NCI-H748 (cell line): Measurements from ENCODE around the gene CLEC6A.
"Not testable (repeated sequence)": the region's sequence is repeated elsewhere in the genome, so short reads cannot be mapped to it uniquely, and the experiment has no call there.

Source experiments
- DNase-seq: peaks from one replicate; lab custom pipeline; 2025; ENCODE audit not compliant: unreplicated experiment; lab: John Stamatoyannopoulos, UW

Gene CLEC6A

GRCh38 chr12:8493084-8493483 lies 37.3 kb downstream of the CLEC6A start:
- no peak for DNase-seq

- DNase-seq: not testable (repeated sequence)
Measured at GRCh38 chr12:8495671-8496070, 39.9 kb downstream of the CLEC6A start.

- peak; percentile 0 for DNase-seq
Measured at GRCh38 chr12:8496074-8496473, 40.3 kb downstream of the CLEC6A start.

- no peak for DNase-seq
Measured at GRCh38 chr12:8499616-8500015, 43.9 kb downstream of the CLEC6A start.

GRCh38 chr12:8501720-8502119 lies 46.0 kb downstream of the CLEC6A start:
- no peak for DNase-seq

- no peak for DNase-seq
Measured at GRCh38 chr12:8504351-8504750, 48.6 kb downstream of the CLEC6A start.

- no peak for DNase-seq
Measured at GRCh38 chr12:8507596-8507995, 51.8 kb downstream of the CLEC6A start.

- DNase-seq: no peak
Measured at GRCh38 chr12:8508223-8508622, 52.5 kb downstream of the CLEC6A start.

- DNase-seq: no peak
Measured at GRCh38 chr12:8508910-8509841, 53.4 kb downstream of the CLEC6A start.

GRCh38 chr12:8513256-8513655 lies 57.5 kb downstream of the CLEC6A start, which contains the start of gene CLEC4D:
Gene CLEC4D, plus strand, starts transcription at chr12:8513503. Its CDS starts 230 bp downstream, at chr12:8513733.
- no peak for DNase-seq

- no peak for DNase-seq
Measured at GRCh38 chr12:8517971-8518370, 62.2 kb downstream of the CLEC6A start.

- no peak for DNase-seq
Measured at GRCh38 chr12:8519171-8519570, 63.4 kb downstream of the CLEC6A start.

GRCh38 chr12:8527250-8528130 lies 71.7 kb downstream of the CLEC6A start:
- DNase-seq: no peak
